Measurements from ENCODE around the gene PHLDB1. TPM values are rescaled to one million over a fixed set of nuclear protein-coding genes. Genes with fewer than 3 reads are reported as not detected.

Gene PHLDB1
- total RNA-seq, 1 donor from 2014 or later, result 165 TPM

GRCh38 chr11:118606844-118607228 is 579 bp upstream of the PHLDB1 start:
- Mint-ChIP-seq H3K4me3 (ENCODE audit: unreplicated experiment) (peak overlapping the region; percentile 70), H3K27ac (ENCODE audit: unreplicated experiment) (peak overlapping the region; percentile 92), H3K4me1 (ENCODE audit: unreplicated experiment) (peaks cover 65% of the 10 kb centered on the region), H3K9me3 (ENCODE audit: unreplicated experiment) (no peaks in the 10 kb centered on the region), H3K27me3 (ENCODE audit: unreplicated experiment) (no peaks in the 10 kb centered on the region), H3K36me3 (ENCODE audit: unreplicated experiment) (peaks cover 13% of the 10 kb centered on the region)
- no peak for TF ChIP-seq CTCF (IDR thresholded peaks at IDR 0.05)
- DNase-seq (ENCODE audit: extremely low spot score, unreplicated experiment), result no peak

- Mint-ChIP-seq H3K4me3 (ENCODE audit: unreplicated experiment) (peak overlapping the region; percentile 75), H3K4me1 (ENCODE audit: unreplicated experiment) (peaks cover 74% of the 10 kb centered on the region), H3K36me3 (ENCODE audit: unreplicated experiment) (no peaks in the 10 kb centered on the region), H3K27me3 (ENCODE audit: unreplicated experiment) (no peaks in the 10 kb centered on the region), H3K27ac (ENCODE audit: unreplicated experiment) (peak overlapping the region; percentile 91), H3K9me3 (ENCODE audit: unreplicated experiment) (no peaks in the 10 kb centered on the region)
- no peak for TF ChIP-seq CTCF (IDR thresholded peaks at IDR 0.05)
- DNase-seq (ENCODE audit: extremely low spot score, unreplicated experiment), result no peak
Measured at GRCh38 chr11:118608360-118609227, 1.2 kb downstream of the PHLDB1 start.

- DNase-seq (ENCODE audit: extremely low spot score, unreplicated experiment), result no peak
- Mint-ChIP-seq H3K9me3 (ENCODE audit: unreplicated experiment) (no peaks in the 10 kb centered on the region), H3K27me3 (ENCODE audit: unreplicated experiment) (no peaks in the 10 kb centered on the region), H3K4me3 (ENCODE audit: unreplicated experiment) (peak overlapping the region; percentile 75), H3K27ac (ENCODE audit: unreplicated experiment) (peak overlapping the region; percentile 91), H3K4me1 (ENCODE audit: unreplicated experiment) (peaks cover 73% of the 10 kb centered on the region), H3K36me3 (ENCODE audit: unreplicated experiment) (no peaks in the 10 kb centered on the region)
- TF ChIP-seq CTCF (IDR thresholded peaks at IDR 0.05), result no peak
Measured at GRCh38 chr11:118609380-118610224, 2.2 kb downstream of the PHLDB1 start.

- Mint-ChIP-seq H3K27ac (ENCODE audit: unreplicated experiment) (peak overlapping the region; percentile 91), H3K4me3 (ENCODE audit: unreplicated experiment) (peak overlapping the region; percentile 75), H3K27me3 (ENCODE audit: unreplicated experiment) (no peaks in the 10 kb centered on the region), H3K4me1 (ENCODE audit: unreplicated experiment) (peaks cover 73% of the 10 kb centered on the region), H3K9me3 (ENCODE audit: unreplicated experiment) (no peaks in the 10 kb centered on the region), H3K36me3 (ENCODE audit: unreplicated experiment) (peaks cover 2% of the 10 kb centered on the region)
- no peak for TF ChIP-seq CTCF (IDR thresholded peaks at IDR 0.05)
- no peak for DNase-seq (ENCODE audit: extremely low spot score, unreplicated experiment)
Measured at GRCh38 chr11:118610225-118610772, 2.9 kb downstream of the PHLDB1 start.
